GM12864 (cell line): ENCODE data around the gene ACAT1.

ENCODE experiments used
- DNase-seq: peaks from one replicate; pipeline ENCODE4 v3.0.0-alpha.2; 2011; ENCODE audit warnings: low read depth
- H3K4me3 ChIP-seq: 2 replicates; pipeline ENCODE4 v1.5.1; 2011; ENCODE audit warnings: mild to moderate bottlenecking, low read depth, low read length, control low read depth
- CTCF ChIP-seq: IDR thresholded peaks from 2 replicates; pipeline ENCODE4 v1.5.1; 2011; ENCODE audit warnings: low read depth, mild to moderate bottlenecking, moderate library complexity, low read length, control low read depth, inconsistent platforms; ENCODE audit errors: missing control alignments

The ACAT1 gene

GRCh38 chr11:108177570-108177969, 56.2 kb downstream of the ACAT1 start:
- TF ChIP-seq CTCF, result no peak
- no peak overlapping the region for H3K4me3 ChIP-seq

GRCh38 chr11:108193725-108194124, 72.4 kb downstream of the ACAT1 start:
- no peak for TF ChIP-seq CTCF
- no peak for DNase-seq
- no peak overlapping the region for H3K4me3 ChIP-seq

More at GRCh38 chr11:108177570-108177969, 56.2 kb downstream of the ACAT1 start:
- no peak for DNase-seq

- H3K4me3 ChIP-seq, result no peak overlapping the region
- TF ChIP-seq CTCF, result no peak
- DNase-seq, result no peak
Observed at GRCh38 chr11:108196901-108197300, 75.5 kb downstream of the ACAT1 start.
